ENCODE measurements around the gene SMYD1. TPM values are rescaled to one million over a fixed set of nuclear protein-coding genes. Genes with fewer than 3 reads are reported as not detected.

Gene SMYD1
- total and polyA plus RNA-seq, 10 of the 15 experiments (the other 5 are each of a cell fraction or from before 2014, with no cell fraction given): 0.09 TPM; not detected in 9

DNA sequence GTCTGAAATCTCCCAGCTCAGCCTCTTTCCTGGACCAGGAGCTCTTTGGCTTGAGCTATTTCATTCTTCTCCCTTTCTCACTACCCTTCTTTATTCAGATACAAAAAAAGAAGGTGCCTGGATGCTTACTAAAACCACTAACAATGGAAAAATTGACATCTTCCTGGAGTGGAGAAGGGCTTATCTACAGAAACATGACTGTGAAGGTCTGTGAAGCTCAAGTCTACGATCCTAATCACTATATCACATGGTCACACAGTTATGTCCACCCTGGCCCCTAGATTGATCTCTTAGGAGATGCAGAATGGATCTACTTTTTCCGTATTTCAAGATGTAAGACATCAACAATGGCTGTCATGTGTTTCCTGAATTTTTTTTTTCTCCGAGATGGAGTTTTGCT, 6.3 kb upstream of the SMYD1 start:
- BruUV-seq (replicated peaks): no TSS peak
- H3K27me3 ChIP-seq (replicated peaks in 1 of 2; ENCODE audit: control insufficient read depth in 2 of 2, insufficient read depth in 2 of 2, low read length in 1 of 2): no peaks in the 10 kb centered on the region
- no peak for ATAC-seq
- POLR2A ChIA-PET: interaction anchor here (1.1 to 1.2 kb wide), 2 partner anchors 99 to 107 kb away, joined by 3 read pairs; no protein-coding TSS in a partner anchor
- no peak overlapping the region for H3K9ac ChIP-seq (ENCODE audit: control insufficient read depth, insufficient read depth, low read length)
- no peaks in the 10 kb centered on the region for H4K20me1 ChIP-seq (ENCODE audit: control insufficient read depth, insufficient read depth)
- H3K36me3 ChIP-seq (ENCODE audit: control insufficient read depth in 2 of 2, insufficient read depth in 2 of 2, low read length in 1 of 2): no peaks in the 10 kb centered on the region
- no peak overlapping the region for H3K4me2 ChIP-seq (ENCODE audit: control insufficient read depth, insufficient read depth)
- intact Hi-C loops (cut with micrococcal nuclease; ENCODE audit: unreplicated experiment) (no loop called here), in situ Hi-C loops (cut with MboI) (loop anchor here (5.0 to 25.0 kb wide), 3 partner anchors 51 to 601 kb away; no protein-coding TSS in a partner anchor)
- peaks cover under 1% of the 10 kb centered on the region for H3K4me1 ChIP-seq (ENCODE audit: control insufficient read depth, insufficient read depth, low read length)
- FAIRE-seq: no peak
- SMC1A ChIA-PET (ENCODE audit: uncharacterized antibody, unreplicated experiment): interaction anchor here (0.7 to 2.7 kb wide), 7 partner anchors 8 to 107 kb away, joined by 3 to 29 read pairs (median 5); no protein-coding TSS in a partner anchor
- H3K4me3 ChIP-seq: no peak overlapping the region
- no peaks in the 10 kb centered on the region for H3K9me3 ChIP-seq (replicated peaks; ENCODE audit: control insufficient read depth, insufficient read depth, low read length)
- RAD21 ChIA-PET (ENCODE audit: unreplicated experiment): interaction anchor here (0.6 to 3.8 kb wide), 8 partner anchors 19 to 138 kb away, joined by 3 to 52 read pairs (median 3); no protein-coding TSS in a partner anchor
- H3K27ac ChIP-seq (ENCODE audit: control insufficient read depth, insufficient read depth): no peak overlapping the region
- H3K79me2 ChIP-seq (ENCODE audit: control insufficient read depth, insufficient read depth, low read length): no peaks in the 10 kb centered on the region
- TF ChIP-seq SIX5 (IDR thresholded peaks at IDR 0.05; ENCODE audit: low read depth, low read length, severe bottlenecking) (no peak), IKZF1 (conservative IDR thresholded peaks at IDR 0.05) (no peak), ZSCAN29 (IDR thresholded peaks at IDR 0.05) (no peak), KDM1A (IDR thresholded peaks at IDR 0.05; ENCODE audit: borderline replicate concordance) (no peak), NFXL1 (IDR thresholded peaks at IDR 0.05; ENCODE audit: borderline replicate concordance) (no peak), BRCA1 (IDR thresholded peaks at IDR 0.05; ENCODE audit: low read depth, low read length) (no peak), PAX5 (IDR thresholded peaks at IDR 0.05; ENCODE audit: borderline replicate concordance, low read depth, low read length) (no peak), NFIC (IDR thresholded peaks at IDR 0.05; ENCODE audit: low read depth, low read length) (no peak), NBN (IDR thresholded peaks at IDR 0.05) (no peak), RAD51 (IDR thresholded peaks at IDR 0.05) (no peak), TCF12 (IDR thresholded peaks at IDR 0.05; ENCODE audit: low read depth, low read length) (no peak), CBX3 (IDR thresholded peaks at IDR 0.05; ENCODE audit: borderline replicate concordance, low read depth) (no peak)
- TF ChIP-seq, protein P1, sequence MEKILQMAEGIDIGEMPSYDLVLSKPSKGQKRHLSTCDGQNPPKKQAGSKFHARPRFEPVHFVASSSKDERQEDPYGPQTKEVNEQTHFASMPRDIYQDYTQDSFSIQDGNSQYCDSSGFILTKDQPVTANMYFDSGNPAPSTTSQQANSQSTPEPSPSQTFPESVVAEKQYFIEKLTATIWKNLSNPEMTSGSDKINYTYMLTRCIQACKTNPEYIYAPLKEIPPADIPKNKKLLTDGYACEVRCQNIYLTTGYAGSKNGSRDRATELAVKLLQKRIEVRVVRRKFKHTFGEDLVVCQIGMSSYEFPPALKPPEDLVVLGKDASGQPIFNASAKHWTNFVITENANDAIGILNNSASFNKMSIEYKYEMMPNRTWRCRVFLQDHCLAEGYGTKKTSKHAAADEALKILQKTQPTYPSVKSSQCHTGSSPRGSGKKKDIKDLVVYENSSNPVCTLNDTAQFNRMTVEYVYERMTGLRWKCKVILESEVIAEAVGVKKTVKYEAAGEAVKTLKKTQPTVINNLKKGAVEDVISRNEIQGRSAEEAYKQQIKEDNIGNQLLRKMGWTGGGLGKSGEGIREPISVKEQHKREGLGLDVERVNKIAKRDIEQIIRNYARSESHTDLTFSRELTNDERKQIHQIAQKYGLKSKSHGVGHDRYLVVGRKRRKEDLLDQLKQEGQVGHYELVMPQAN (conservative IDR thresholded peaks at IDR 0.05): no peak
- TF ChIP-seq, protein P2, sequence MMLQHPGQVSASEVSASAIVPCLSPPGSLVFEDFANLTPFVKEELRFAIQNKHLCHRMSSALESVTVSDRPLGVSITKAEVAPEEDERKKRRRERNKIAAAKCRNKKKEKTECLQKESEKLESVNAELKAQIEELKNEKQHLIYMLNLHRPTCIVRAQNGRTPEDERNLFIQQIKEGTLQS (IDR thresholded peaks at IDR 0.05; ENCODE audit: borderline replicate concordance, extremely low read depth, low read depth, low read length): no peak
- no peak overlapping the region for H2AFZ ChIP-seq (ENCODE audit: control insufficient read depth, low read depth, low read length)
- DNase-seq (ENCODE audit: low read depth, low spot score): no peak
- 41% methylated on average over 3 of the region's 3 CpGs for WGBS (ENCODE audit: insufficient coverage, insufficient replicate concordance, low lambda C conversion rate, missing lambda C conversion rate)
- CTCF ChIA-PET: interaction anchor here (0.7 to 4.7 kb wide), 24 partner anchors 8 to 679 kb away, joined by 3 to 163 read pairs (median 6); partner anchors contain the start of gene RNU2-63P

Data from GM12878 (cell line).